ENCODE measurements around the gene CHPF2.

DNA sequence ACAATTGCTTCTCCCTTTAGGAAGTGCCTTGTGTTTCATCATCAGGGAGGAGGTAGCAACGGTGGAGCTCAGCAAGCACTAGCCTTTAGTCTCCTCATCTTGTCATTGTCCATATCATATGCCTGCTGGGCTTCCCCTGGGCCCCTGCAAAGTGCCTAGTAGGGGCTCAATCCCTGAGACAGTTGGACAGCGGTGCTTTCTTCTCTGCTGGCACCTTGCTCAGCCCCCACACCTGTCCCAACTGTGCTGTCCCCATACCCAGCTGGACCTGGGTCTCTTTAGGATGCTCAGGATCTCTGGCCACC, 10.7 kb downstream of the CHPF2 start:
- TF ChIP-seq, protein P1, sequence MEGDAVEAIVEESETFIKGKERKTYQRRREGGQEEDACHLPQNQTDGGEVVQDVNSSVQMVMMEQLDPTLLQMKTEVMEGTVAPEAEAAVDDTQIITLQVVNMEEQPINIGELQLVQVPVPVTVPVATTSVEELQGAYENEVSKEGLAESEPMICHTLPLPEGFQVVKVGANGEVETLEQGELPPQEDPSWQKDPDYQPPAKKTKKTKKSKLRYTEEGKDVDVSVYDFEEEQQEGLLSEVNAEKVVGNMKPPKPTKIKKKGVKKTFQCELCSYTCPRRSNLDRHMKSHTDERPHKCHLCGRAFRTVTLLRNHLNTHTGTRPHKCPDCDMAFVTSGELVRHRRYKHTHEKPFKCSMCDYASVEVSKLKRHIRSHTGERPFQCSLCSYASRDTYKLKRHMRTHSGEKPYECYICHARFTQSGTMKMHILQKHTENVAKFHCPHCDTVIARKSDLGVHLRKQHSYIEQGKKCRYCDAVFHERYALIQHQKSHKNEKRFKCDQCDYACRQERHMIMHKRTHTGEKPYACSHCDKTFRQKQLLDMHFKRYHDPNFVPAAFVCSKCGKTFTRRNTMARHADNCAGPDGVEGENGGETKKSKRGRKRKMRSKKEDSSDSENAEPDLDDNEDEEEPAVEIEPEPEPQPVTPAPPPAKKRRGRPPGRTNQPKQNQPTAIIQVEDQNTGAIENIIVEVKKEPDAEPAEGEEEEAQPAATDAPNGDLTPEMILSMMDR (IDR thresholded peaks at IDR 0.05) = no peak
- no peak for TF ChIP-seq POLR2A (IDR thresholded peaks at IDR 0.05)
- no peak for TF ChIP-seq POLR2AphosphoS5 (IDR thresholded peaks at IDR 0.05)
